ENCODE data around the gene SEMA3A. TPM values are rescaled to one million over a fixed set of nuclear protein-coding genes. Genes with fewer than 3 reads are reported as not detected.

SEMA3A gene
- total and polyA plus RNA-seq, 2 experiments from 2014 or later, result 19.8 to 46.4 TPM

DNA sequence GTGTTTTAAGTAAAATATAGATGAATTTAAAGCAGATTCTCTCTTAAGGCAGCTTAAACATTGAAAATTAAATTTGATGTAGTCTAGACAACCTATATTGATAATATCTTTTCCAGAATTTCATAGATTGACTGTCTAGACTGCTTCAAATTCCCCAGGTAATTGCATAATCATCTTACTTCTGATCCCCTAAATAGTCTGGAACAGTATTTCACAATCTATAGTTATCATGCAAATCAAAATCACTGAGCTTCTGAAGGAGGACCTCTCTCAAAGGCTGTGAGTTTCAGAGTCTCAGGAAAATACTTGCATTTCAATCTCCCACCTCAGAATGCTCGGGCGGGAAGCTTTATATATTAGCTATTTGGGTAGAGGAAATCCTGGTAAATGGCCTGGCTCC lies 87.3 kb downstream of the SEMA3A start:
- peaks cover 53% of the 10 kb centered on the region for H3K4me1 ChIP-seq (ENCODE audit: insufficient read depth)
- H3K4me2 ChIP-seq, result peak overlapping the region; percentile 45
- TF ChIP-seq, protein P1, sequence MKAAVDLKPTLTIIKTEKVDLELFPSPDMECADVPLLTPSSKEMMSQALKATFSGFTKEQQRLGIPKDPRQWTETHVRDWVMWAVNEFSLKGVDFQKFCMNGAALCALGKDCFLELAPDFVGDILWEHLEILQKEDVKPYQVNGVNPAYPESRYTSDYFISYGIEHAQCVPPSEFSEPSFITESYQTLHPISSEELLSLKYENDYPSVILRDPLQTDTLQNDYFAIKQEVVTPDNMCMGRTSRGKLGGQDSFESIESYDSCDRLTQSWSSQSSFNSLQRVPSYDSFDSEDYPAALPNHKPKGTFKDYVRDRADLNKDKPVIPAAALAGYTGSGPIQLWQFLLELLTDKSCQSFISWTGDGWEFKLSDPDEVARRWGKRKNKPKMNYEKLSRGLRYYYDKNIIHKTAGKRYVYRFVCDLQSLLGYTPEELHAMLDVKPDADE (IDR thresholded peaks at IDR 0.05), result no peak
- TF ChIP-seq EZH2phosphoT487 (IDR thresholded peaks at IDR 0.05; ENCODE audit: unreplicated experiment) (no peak), CREB1 (CRISPR knock-in tag; IDR thresholded peaks at IDR 0.05; ENCODE audit: low read depth) (no peak), ZNF331 (CRISPR knock-in tag; IDR thresholded peaks at IDR 0.05; ENCODE audit: low read depth) (no peak), POLR2AphosphoS5 (IDR thresholded peaks at IDR 0.05; ENCODE audit: low read depth) (no peak), NANOG (IDR thresholded peaks at IDR 0.05; ENCODE audit: borderline replicate concordance) (no peak), ZNF114 (CRISPR knock-in tag; IDR thresholded peaks at IDR 0.05) (no peak), JUNB (IDR thresholded peaks at IDR 0.05; ENCODE audit: unreplicated experiment) (no peak), STAT1 (IDR thresholded peaks at IDR 0.05; ENCODE audit: unreplicated experiment) (no peak), EZH2 (IDR thresholded peaks at IDR 0.05; ENCODE audit: low read depth, unreplicated experiment) (no peak)
- TF ChIP-seq, protein P2, sequence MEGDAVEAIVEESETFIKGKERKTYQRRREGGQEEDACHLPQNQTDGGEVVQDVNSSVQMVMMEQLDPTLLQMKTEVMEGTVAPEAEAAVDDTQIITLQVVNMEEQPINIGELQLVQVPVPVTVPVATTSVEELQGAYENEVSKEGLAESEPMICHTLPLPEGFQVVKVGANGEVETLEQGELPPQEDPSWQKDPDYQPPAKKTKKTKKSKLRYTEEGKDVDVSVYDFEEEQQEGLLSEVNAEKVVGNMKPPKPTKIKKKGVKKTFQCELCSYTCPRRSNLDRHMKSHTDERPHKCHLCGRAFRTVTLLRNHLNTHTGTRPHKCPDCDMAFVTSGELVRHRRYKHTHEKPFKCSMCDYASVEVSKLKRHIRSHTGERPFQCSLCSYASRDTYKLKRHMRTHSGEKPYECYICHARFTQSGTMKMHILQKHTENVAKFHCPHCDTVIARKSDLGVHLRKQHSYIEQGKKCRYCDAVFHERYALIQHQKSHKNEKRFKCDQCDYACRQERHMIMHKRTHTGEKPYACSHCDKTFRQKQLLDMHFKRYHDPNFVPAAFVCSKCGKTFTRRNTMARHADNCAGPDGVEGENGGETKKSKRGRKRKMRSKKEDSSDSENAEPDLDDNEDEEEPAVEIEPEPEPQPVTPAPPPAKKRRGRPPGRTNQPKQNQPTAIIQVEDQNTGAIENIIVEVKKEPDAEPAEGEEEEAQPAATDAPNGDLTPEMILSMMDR (conservative IDR thresholded peaks at IDR 0.05; ENCODE audit: low read depth in 2 of 2), result no peak
- TF ChIP-seq, protein P3, sequence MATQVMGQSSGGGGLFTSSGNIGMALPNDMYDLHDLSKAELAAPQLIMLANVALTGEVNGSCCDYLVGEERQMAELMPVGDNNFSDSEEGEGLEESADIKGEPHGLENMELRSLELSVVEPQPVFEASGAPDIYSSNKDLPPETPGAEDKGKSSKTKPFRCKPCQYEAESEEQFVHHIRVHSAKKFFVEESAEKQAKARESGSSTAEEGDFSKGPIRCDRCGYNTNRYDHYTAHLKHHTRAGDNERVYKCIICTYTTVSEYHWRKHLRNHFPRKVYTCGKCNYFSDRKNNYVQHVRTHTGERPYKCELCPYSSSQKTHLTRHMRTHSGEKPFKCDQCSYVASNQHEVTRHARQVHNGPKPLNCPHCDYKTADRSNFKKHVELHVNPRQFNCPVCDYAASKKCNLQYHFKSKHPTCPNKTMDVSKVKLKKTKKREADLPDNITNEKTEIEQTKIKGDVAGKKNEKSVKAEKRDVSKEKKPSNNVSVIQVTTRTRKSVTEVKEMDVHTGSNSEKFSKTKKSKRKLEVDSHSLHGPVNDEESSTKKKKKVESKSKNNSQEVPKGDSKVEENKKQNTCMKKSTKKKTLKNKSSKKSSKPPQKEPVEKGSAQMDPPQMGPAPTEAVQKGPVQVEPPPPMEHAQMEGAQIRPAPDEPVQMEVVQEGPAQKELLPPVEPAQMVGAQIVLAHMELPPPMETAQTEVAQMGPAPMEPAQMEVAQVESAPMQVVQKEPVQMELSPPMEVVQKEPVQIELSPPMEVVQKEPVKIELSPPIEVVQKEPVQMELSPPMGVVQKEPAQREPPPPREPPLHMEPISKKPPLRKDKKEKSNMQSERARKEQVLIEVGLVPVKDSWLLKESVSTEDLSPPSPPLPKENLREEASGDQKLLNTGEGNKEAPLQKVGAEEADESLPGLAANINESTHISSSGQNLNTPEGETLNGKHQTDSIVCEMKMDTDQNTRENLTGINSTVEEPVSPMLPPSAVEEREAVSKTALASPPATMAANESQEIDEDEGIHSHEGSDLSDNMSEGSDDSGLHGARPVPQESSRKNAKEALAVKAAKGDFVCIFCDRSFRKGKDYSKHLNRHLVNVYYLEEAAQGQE (IDR thresholded peaks at IDR 0.05; ENCODE audit: unreplicated experiment), result no peak
- TF ChIP-seq, protein P4, sequence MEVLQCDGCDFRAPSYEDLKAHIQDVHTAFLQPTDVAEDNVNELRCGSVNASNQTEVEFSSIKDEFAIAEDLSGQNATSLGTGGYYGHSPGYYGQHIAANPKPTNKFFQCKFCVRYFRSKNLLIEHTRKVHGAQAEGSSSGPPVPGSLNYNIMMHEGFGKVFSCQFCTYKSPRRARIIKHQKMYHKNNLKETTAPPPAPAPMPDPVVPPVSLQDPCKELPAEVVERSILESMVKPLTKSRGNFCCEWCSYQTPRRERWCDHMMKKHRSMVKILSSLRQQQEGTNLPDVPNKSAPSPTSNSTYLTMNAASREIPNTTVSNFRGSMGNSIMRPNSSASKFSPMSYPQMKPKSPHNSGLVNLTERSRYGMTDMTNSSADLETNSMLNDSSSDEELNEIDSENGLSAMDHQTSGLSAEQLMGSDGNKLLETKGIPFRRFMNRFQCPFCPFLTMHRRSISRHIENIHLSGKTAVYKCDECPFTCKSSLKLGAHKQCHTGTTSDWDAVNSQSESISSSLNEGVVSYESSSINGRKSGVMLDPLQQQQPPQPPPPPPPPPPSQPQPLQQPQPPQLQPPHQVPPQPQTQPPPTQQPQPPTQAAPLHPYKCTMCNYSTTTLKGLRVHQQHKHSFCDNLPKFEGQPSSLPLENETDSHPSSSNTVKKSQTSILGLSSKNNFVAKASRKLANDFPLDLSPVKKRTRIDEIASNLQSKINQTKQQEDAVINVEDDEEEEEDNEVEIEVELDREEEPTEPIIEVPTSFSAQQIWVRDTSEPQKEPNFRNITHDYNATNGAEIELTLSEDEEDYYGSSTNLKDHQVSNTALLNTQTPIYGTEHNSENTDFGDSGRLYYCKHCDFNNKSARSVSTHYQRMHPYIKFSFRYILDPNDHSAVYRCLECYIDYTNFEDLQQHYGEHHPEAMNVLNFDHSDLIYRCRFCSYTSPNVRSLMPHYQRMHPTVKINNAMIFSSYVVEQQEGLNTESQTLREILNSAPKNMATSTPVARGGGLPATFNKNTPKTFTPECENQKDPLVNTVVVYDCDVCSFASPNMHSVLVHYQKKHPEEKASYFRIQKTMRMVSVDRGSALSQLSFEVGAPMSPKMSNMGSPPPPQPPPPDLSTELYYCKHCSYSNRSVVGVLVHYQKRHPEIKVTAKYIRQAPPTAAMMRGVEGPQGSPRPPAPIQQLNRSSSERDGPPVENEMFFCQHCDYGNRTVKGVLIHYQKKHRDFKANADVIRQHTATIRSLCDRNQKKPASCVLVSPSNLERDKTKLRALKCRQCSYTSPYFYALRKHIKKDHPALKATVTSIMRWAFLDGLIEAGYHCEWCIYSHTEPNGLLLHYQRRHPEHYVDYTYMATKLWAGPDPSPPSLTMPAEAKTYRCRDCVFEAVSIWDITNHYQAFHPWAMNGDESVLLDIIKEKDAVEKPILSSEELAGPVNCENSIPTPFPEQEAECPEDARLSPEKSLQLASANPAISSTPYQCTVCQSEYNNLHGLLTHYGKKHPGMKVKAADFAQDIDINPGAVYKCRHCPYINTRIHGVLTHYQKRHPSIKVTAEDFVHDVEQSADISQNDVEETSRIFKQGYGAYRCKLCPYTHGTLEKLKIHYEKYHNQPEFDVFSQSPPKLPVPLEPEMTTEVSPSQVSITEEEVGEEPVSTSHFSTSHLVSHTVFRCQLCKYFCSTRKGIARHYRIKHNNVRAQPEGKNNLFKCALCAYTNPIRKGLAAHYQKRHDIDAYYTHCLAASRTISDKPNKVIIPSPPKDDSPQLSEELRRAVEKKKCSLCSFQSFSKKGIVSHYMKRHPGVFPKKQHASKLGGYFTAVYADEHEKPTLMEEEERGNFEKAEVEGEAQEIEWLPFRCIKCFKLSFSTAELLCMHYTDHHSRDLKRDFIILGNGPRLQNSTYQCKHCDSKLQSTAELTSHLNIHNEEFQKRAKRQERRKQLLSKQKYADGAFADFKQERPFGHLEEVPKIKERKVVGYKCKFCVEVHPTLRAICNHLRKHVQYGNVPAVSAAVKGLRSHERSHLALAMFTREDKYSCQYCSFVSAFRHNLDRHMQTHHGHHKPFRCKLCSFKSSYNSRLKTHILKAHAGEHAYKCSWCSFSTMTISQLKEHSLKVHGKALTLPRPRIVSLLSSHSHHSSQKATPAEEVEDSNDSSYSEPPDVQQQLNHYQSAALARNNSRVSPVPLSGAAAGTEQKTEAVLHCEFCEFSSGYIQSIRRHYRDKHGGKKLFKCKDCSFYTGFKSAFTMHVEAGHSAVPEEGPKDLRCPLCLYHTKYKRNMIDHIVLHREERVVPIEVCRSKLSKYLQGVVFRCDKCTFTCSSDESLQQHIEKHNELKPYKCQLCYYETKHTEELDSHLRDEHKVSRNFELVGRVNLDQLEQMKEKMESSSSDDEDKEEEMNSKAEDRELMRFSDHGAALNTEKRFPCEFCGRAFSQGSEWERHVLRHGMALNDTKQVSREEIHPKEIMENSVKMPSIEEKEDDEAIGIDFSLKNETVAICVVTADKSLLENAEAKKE (CRISPR knock-in tag; IDR thresholded peaks at IDR 0.05), result no peak
- H3K79me2 ChIP-seq (replicated peaks; ENCODE audit: insufficient read depth), result peaks cover 6% of the 10 kb centered on the region
- H3K27me3 ChIP-seq (ENCODE audit: insufficient read depth), result no peaks in the 10 kb centered on the region
- no peaks in the 10 kb centered on the region for H3F3A ChIP-seq (replicated peaks; ENCODE audit: low read depth)
- H3K36me3 ChIP-seq (ENCODE audit: insufficient read depth), result no peaks in the 10 kb centered on the region
- Mint-ChIP-seq H3K36me3 (ENCODE audit: low read depth) (peaks cover 10% of the 10 kb centered on the region; the same call in 2 of the 3 replicates), H3K4me1 (peaks cover 63% of the 10 kb centered on the region), H3K27ac (peak overlapping the region; percentile 66; the same call in 1 of the 2 replicates), H3K9me3 (no peaks in the 10 kb centered on the region), H3K27me3 (ENCODE audit: insufficient read depth, low read depth, poor library complexity) (no peaks in the 10 kb centered on the region), H3K4me3 (no peak overlapping the region)
- no peak overlapping the region for H2AFZ ChIP-seq
- no peaks in the 10 kb centered on the region for H3K9me2 ChIP-seq (ENCODE audit: insufficient read depth)
- ATAC-seq, result no peak; the same call in 2 of the 3 replicates
- H3K27ac ChIP-seq (ENCODE audit: low read depth), result peak overlapping the region; percentile 23
- H3K4me3 ChIP-seq, result no peak overlapping the region
- no peak for DNase-seq (ENCODE audit: low spot score)
- H4K20me1 ChIP-seq (replicated peaks; ENCODE audit: insufficient read depth), result no peaks in the 10 kb centered on the region
